ENCODE results near the gene TRIML1.

DNA sequence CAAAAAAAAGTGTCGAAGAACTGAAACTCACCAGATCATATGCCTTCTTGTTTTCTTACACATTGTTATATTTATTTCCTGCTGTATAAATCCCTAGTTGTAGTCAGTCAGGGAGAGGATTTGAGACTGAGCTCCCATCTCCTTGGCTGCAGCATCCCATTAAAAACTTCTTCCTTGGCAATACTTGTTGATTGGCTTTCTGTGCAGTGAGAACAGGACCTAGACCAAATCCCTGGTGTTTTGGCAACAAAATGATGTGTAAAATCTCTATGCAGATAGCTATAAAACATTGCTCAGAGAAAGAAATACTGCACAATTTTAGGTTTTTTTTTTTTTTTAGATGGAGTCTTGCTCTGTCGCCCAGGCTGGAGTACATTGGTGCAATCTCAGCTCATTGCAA, 47.9 kb downstream of the TRIML1 start:
- TF ChIP-seq, protein P1, sequence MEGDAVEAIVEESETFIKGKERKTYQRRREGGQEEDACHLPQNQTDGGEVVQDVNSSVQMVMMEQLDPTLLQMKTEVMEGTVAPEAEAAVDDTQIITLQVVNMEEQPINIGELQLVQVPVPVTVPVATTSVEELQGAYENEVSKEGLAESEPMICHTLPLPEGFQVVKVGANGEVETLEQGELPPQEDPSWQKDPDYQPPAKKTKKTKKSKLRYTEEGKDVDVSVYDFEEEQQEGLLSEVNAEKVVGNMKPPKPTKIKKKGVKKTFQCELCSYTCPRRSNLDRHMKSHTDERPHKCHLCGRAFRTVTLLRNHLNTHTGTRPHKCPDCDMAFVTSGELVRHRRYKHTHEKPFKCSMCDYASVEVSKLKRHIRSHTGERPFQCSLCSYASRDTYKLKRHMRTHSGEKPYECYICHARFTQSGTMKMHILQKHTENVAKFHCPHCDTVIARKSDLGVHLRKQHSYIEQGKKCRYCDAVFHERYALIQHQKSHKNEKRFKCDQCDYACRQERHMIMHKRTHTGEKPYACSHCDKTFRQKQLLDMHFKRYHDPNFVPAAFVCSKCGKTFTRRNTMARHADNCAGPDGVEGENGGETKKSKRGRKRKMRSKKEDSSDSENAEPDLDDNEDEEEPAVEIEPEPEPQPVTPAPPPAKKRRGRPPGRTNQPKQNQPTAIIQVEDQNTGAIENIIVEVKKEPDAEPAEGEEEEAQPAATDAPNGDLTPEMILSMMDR (IDR thresholded peaks at IDR 0.05), result no peak
- TF ChIP-seq POLR2A (IDR thresholded peaks at IDR 0.05), result no peak
